ENCODE measurements around the gene TMPRSS13.

Gene TMPRSS13

GRCh38 chr11:117961896-117962295 is 32.7 kb upstream of the TMPRSS13 start:
- DNase-seq (ENCODE audit: extremely low spot score): no peak
- ChIA-PET POLR2A (no interaction called here), CTCF (no interaction called here)
- no peak for TF ChIP-seq ELF4 (IDR thresholded peaks at IDR 0.05)
- TF ChIP-seq LEF1 (IDR thresholded peaks at IDR 0.05; ENCODE audit: borderline replicate concordance): no peak
- TF ChIP-seq, protein P1, sequence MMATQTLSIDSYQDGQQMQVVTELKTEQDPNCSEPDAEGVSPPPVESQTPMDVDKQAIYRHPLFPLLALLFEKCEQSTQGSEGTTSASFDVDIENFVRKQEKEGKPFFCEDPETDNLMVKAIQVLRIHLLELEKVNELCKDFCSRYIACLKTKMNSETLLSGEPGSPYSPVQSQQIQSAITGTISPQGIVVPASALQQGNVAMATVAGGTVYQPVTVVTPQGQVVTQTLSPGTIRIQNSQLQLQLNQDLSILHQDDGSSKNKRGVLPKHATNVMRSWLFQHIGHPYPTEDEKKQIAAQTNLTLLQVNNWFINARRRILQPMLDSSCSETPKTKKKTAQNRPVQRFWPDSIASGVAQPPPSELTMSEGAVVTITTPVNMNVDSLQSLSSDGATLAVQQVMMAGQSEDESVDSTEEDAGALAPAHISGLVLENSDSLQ (IDR thresholded peaks at IDR 0.05): no peak
- TF ChIP-seq ZNF384 (IDR thresholded peaks at IDR 0.05): no peak
- TF ChIP-seq L3MBTL2 (conservative IDR thresholded peaks at IDR 0.05): no peak
- no peak for TF ChIP-seq HDGF (IDR thresholded peaks at IDR 0.05; ENCODE audit: borderline replicate concordance)
- no peak for TF ChIP-seq BHLHE40 (IDR thresholded peaks at IDR 0.05; ENCODE audit: borderline replicate concordance)
- TF ChIP-seq SP1 (IDR thresholded peaks at IDR 0.05): no peak
- TF ChIP-seq NFRKB (IDR thresholded peaks at IDR 0.05): no peak
- TF ChIP-seq ARNT (IDR thresholded peaks at IDR 0.05): no peak
- no peak for TF ChIP-seq CTBP1 (IDR thresholded peaks at IDR 0.05; ENCODE audit: borderline replicate concordance)

DNA sequence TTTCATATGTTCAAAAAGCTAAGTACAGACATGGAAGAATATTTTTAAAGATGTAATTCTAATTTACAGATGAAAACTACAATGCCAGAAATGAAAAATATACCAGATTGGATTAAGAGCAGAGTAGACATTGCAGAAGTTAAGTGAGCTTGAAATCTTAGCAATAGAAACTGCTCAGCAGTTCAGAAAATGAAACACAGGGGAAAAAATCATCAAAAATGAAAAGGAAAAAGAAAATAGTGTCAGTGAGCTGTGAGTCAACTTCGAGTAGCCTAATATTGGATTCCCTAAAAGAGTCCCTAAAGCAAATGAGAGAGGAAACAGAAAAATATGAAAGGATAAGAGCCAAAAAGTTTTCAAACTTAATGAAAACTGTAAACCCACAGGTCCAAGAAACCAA is 31.2 kb upstream of the TMPRSS13 start:
- ChIA-PET CTCF (no interaction called here), POLR2A (interaction anchor here (0.6 kb wide), 1 partner anchor 15 kb away, joined by 3 read pairs; no protein-coding TSS in a partner anchor)
- TF ChIP-seq SUZ12 (IDR thresholded peaks at IDR 0.05) (no peak), L3MBTL2 (conservative IDR thresholded peaks at IDR 0.05) (no peak), SP1 (IDR thresholded peaks at IDR 0.05) (no peak), ELF4 (IDR thresholded peaks at IDR 0.05) (no peak), LEF1 (IDR thresholded peaks at IDR 0.05; ENCODE audit: borderline replicate concordance) (no peak), TARDBP (IDR thresholded peaks at IDR 0.05) (no peak)
- DNase-seq (ENCODE audit: extremely low spot score): no peak

GRCh38 chr11:117959438-117960149 is 30.4 kb upstream of the TMPRSS13 start:
- POLR2A ChIA-PET: interaction anchor here (0.6 kb wide), 1 partner anchor 15 kb away, joined by 3 read pairs; no protein-coding TSS in a partner anchor
- CTCF ChIA-PET: no interaction called here
- DNase-seq (ENCODE audit: extremely low spot score): no peak
- TF ChIP-seq ZNF384 (IDR thresholded peaks at IDR 0.05) (no peak), L3MBTL2 (conservative IDR thresholded peaks at IDR 0.05) (no peak), FOXK2 (IDR thresholded peaks at IDR 0.05) (no peak), SP1 (IDR thresholded peaks at IDR 0.05) (no peak), BHLHE40 (IDR thresholded peaks at IDR 0.05; ENCODE audit: borderline replicate concordance) (no peak), ARNT (IDR thresholded peaks at IDR 0.05) (no peak), SUZ12 (IDR thresholded peaks at IDR 0.05) (no peak)
- TF ChIP-seq, protein P1 (IDR thresholded peaks at IDR 0.05): no peak

- TF ChIP-seq FOXA1 (IDR thresholded peaks at IDR 0.05) (no peak), FOXK2 (IDR thresholded peaks at IDR 0.05) (no peak), SUZ12 (IDR thresholded peaks at IDR 0.05) (no peak), HDGF (IDR thresholded peaks at IDR 0.05; ENCODE audit: borderline replicate concordance) (no peak), SP1 (IDR thresholded peaks at IDR 0.05) (no peak), ZNF384 (IDR thresholded peaks at IDR 0.05) (no peak), ELF4 (IDR thresholded peaks at IDR 0.05) (no peak), CTBP1 (IDR thresholded peaks at IDR 0.05; ENCODE audit: borderline replicate concordance) (no peak), LEF1 (IDR thresholded peaks at IDR 0.05; ENCODE audit: borderline replicate concordance) (no peak), TARDBP (IDR thresholded peaks at IDR 0.05) (no peak), L3MBTL2 (conservative IDR thresholded peaks at IDR 0.05) (no peak), ARNT (IDR thresholded peaks at IDR 0.05) (no peak), BHLHE40 (IDR thresholded peaks at IDR 0.05; ENCODE audit: borderline replicate concordance) (no peak), FOXM1 (IDR thresholded peaks at IDR 0.05; ENCODE audit: borderline replicate concordance) (no peak), NFRKB (IDR thresholded peaks at IDR 0.05) (no peak)
- TF ChIP-seq, protein P1 (IDR thresholded peaks at IDR 0.05): no peak
- DNase-seq (ENCODE audit: extremely low spot score): no peak
- ChIA-PET POLR2A (no interaction called here), CTCF (no interaction called here)
Measured at GRCh38 chr11:117958949-117959348, 29.7 kb upstream of the TMPRSS13 start.

GRCh38 chr11:117953024-117953671 is 23.9 kb upstream of the TMPRSS13 start:
- no peak for DNase-seq (ENCODE audit: extremely low spot score)
- ChIA-PET POLR2A (no interaction called here), CTCF (interaction anchor here (0.8 to 1.0 kb wide), 2 partner anchors 48 to 134 kb away, joined by 3 read pairs; no protein-coding TSS in a partner anchor)
- TF ChIP-seq TARDBP (IDR thresholded peaks at IDR 0.05) (no peak), SP1 (IDR thresholded peaks at IDR 0.05) (no peak), FOXK2 (IDR thresholded peaks at IDR 0.05) (no peak), BHLHE40 (IDR thresholded peaks at IDR 0.05; ENCODE audit: borderline replicate concordance) (no peak), CTBP1 (IDR thresholded peaks at IDR 0.05; ENCODE audit: borderline replicate concordance) (no peak), FOXM1 (IDR thresholded peaks at IDR 0.05; ENCODE audit: borderline replicate concordance) (no peak), ARNT (IDR thresholded peaks at IDR 0.05) (no peak), LEF1 (IDR thresholded peaks at IDR 0.05; ENCODE audit: borderline replicate concordance) (no peak), L3MBTL2 (conservative IDR thresholded peaks at IDR 0.05) (no peak), SUZ12 (IDR thresholded peaks at IDR 0.05) (no peak), FOXA1 (IDR thresholded peaks at IDR 0.05) (no peak), ELF4 (IDR thresholded peaks at IDR 0.05) (no peak)
- TF ChIP-seq, protein P1 (IDR thresholded peaks at IDR 0.05): no peak

Measured in HEK293T (cell line).